ENCODE results near the gene LRP8. TPM values are rescaled to one million over a fixed set of nuclear protein-coding genes. Genes with fewer than 3 reads are reported as not detected.

LRP8 gene
- total RNA-seq, 4 donors from 2014 or later: 1.4 to 9.8 (median 4.3) TPM

DNA sequence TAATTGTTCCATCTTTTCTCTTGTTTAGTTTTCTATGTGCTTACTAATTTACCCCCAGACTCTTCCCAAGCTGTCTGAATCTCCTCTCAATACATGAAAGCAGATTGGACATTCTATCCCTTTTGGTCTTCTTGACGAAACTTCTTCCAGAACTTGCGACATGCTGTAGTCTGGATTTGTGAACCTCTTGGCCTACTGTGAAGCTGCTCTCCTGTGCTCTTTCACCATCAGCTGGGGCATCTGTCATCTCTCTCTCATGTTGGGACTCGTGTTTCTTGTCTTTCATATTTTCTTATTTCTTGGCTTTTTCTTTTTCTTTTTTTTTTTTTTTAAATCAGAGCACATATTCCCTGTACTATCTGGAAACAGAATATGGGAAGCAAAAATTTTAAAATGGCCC, 124.4 kb downstream of the LRP8 start:
- TF ChIP-seq CTCF (IDR thresholded peaks at IDR 0.05; ENCODE audit: low read depth): no peak

DNA sequence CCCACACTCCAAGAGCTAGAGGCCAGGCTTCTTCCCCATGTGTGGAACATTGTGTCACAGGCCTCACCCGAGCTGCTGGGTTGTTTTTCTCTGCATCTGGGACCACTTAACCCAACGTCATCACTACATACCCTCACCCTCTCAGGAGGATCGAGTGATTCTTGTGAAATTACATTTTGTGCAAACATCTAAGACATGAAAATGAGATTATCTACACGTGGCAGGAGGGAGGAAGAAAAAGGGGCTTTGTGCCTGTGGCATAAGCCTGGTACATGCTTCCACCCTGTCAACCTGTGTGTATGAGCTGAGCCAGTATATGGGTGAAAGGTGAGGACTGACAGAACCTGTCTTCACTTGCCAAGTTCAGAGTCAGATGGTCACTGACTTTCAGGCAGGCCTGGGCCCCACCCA, 129.6 kb downstream of the LRP8 start:
- TF ChIP-seq CTCF (IDR thresholded peaks at IDR 0.05; ENCODE audit: low read depth): no peak

DNA sequence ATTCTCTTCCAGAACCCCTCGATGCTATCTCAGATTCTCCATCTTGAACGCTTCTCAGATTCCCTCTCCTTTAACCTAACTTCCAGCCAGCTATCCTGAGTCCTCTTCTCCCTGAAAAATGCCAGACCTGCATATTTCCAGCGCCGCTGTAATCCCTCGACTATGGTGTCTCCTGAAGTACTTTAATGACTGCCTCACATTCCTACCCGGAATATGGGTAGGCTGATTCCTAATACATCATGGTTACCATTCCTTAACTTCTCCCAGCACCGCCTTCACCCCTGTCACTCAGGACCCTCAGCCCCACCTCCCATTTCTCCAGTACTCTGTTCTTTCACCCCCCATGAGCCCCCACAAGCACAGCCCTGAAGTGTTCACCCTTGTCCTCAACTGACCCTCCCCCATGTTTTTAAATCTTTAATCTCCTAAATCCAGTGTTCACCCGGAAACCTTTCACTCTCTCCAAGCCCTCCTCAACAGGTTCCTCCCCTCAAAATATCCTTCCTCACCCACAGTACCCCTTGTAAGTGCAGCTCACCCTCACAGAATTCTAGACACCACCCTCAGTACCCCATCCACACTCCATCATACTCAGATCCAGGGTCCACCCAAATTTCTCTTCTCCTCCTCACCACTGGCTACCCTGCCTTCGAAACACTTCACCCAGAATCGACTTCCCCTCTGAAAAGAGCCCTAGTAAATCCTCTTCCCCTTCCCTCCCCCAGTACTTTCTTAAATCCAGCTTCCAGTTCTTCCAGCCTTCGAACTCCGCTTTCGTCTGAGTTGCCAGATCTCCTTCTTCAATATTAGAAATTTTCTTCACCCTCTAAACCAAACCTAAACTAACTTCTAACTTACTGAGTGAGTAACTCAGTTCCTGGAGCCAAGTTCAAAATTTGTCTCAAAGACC, 130.3 kb downstream of the LRP8 start:
- TF ChIP-seq CTCF (IDR thresholded peaks at IDR 0.05; ENCODE audit: low read depth): no peak

GRCh38 chr1:53196485-53197290, 131.2 kb downstream of the LRP8 start, which contains the start of gene CPT2:
Gene CPT2 (plus strand): TSS chr1:53196824. CDS start chr1:53196944, 120 bp downstream.
- no peak for TF ChIP-seq CTCF (IDR thresholded peaks at IDR 0.05; ENCODE audit: low read depth)

GRCh38 chr1:53196017-53196484, 131.8 kb downstream of the LRP8 start:
- no peak for TF ChIP-seq CTCF (IDR thresholded peaks at IDR 0.05; ENCODE audit: low read depth)

DNA sequence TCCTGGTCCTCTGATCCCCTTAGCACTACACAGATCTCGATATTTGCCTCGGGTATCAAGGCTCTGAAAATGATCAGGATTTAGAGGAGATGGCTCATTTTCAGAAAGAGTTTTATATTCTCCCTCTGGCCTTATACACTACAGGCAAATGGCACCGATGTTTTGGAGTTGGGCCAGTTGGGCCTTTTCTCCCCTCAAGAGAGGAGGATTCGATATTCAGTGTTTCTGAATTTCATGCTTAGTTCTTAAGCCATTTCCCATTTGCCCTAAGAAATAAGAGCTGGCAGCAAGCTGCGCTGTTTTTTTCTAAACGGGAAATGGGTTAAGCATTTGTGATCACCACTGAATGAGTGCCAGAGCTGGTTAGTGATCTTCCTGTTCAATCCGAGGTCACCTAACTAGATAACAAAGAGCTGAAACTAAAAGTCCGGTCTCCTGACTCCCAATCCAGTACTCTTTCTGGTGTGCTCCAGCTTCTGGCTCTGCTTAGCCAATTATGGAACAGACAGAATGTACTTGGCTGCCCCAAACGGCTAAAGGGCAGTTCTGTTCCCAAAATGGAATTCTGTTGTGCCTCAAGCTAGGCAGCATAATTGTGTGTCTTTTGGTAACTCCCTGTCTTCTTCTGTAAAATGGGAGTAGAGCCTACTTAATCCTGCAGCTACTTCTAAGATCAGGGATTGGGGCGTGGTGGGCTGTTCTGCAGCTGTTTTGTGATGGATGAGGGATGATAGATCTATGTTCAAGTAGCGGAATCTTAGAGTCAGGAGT, 132.4 kb downstream of the LRP8 start:
- no peak for TF ChIP-seq CTCF (IDR thresholded peaks at IDR 0.05; ENCODE audit: low read depth)

Other genes with a start within 250 kb of the LRP8 start
- gene SLC1A7, start 185.4 kb downstream of the LRP8 start, total RNA-seq: under 1 TPM in 2 of 4 donors, not detected in 2; 0.17 to 0.94 TPM
- gene CPT2, start 131.2 kb downstream of the LRP8 start, total RNA-seq: 10 to 100 TPM; 16.0 to 36.2 (median 23.1) TPM
- gene CZIB, start 107.4 kb downstream of the LRP8 start, total RNA-seq: 10 to 100 TPM; 53.9 to 69.4 (median 65.2) TPM
- gene MAGOH, start 89.6 kb downstream of the LRP8 start, total RNA-seq: 10 to 100 TPM; 27.7 to 47.4 (median 30.3) TPM
- not detected for gene DMRTB1, start 131.3 kb upstream of the LRP8 start, total RNA-seq